WTC11 (cell line): ENCODE data around the gene SRC. TPM values are rescaled to one million over a fixed set of nuclear protein-coding genes. Genes with fewer than 3 reads are reported as not detected.
A peak's percentile ranks its signal among the peaks of the same experiment; 100 is the strongest.

Experiments
- ATAC-seq: fragments of 200-7000 bp; cut with Tn5 transposase; 2 replicates; pipeline ENCODE4 v1.10.0; 2021; ENCODE audit warnings: mild to moderate bottlenecking, moderate library complexity
- CTCF ChIA-PET: fragments of 300-600 bp; sonication (Branson Sonifier 250); formaldehyde crosslinking; loops from one replicate; lab custom pipeline; 2021; ENCODE audit warnings: antibody characterized with exemption; lab: Charles Lee
- POLR2A ChIA-PET: fragments of 350-600 bp; sonication (Branson Sonifier 250); formaldehyde crosslinking; loops from one replicate; lab custom pipeline; 2021; ENCODE audit warnings: antibody characterized with exemption; lab: Charles Lee
- DNase-seq: peaks from one replicate; pipeline ENCODE4 v3.0.0; 2021; ENCODE audit warnings: low spot score
- H3K27ac Mint-ChIP-seq: 2 replicates; pipeline ENCODE4 v1.8.0; 2021; ENCODE audit warnings: mixed read lengths
- H3K27me3 Mint-ChIP-seq: 2 replicates; pipeline ENCODE4 v1.8.0; 2021; ENCODE audit warnings: low read depth, mild to moderate bottlenecking, moderate library complexity, mixed read lengths
- H3K36me3 Mint-ChIP-seq: 2 replicates; pipeline ENCODE4 v1.8.0; 2021; ENCODE audit warnings: mixed read lengths
- H3K4me1 Mint-ChIP-seq: 2 replicates; pipeline ENCODE4 v1.8.0; 2022; ENCODE audit warnings: mixed read lengths
- H3K4me3 Mint-ChIP-seq: 2 replicates; pipeline ENCODE4 v1.8.0; 2021; ENCODE audit warnings: mild to moderate bottlenecking, moderate library complexity, mixed read lengths
- H3K9me3 Mint-ChIP-seq: 2 replicates; pipeline ENCODE4 v1.8.0; 2021; ENCODE audit warnings: mixed read lengths
- CREM ChIP-seq: sonication (generic); formaldehyde crosslinking; IDR thresholded peaks from 2 replicates; pipeline ENCODE4 v1.8.1; 2022; ENCODE audit warnings: mild to moderate bottlenecking, missing genetic modification reagents, moderate library complexity
- ELF4 ChIP-seq: sonication (generic); formaldehyde crosslinking; IDR thresholded peaks from 2 replicates; pipeline ENCODE4 v1.8.1; 2022; ENCODE audit warnings: low read depth, mild to moderate bottlenecking, moderate library complexity, missing genetic modification reagents
- ESRRA ChIP-seq: sonication (generic); formaldehyde crosslinking; IDR thresholded peaks from 2 replicates; pipeline ENCODE4 v1.8.1; 2022; ENCODE audit warnings: mild to moderate bottlenecking, missing genetic modification reagents, borderline replicate concordance
- FOXK1 ChIP-seq: sonication (generic); formaldehyde crosslinking; IDR thresholded peaks from 2 replicates; pipeline ENCODE4 v1.8.0; 2022; ENCODE audit warnings: mild to moderate bottlenecking, moderate library complexity, missing genetic modification reagents
- GABPB1 ChIP-seq: sonication (generic); formaldehyde crosslinking; IDR thresholded peaks from 2 replicates; pipeline ENCODE4 v1.8.1; 2023; ENCODE audit warnings: mild to moderate bottlenecking, missing genetic modification reagents
- GRHL2 ChIP-seq: fragments of 250-450 bp; sonication (Bioruptor Pico); IDR thresholded peaks from 2 replicates; pipeline ENCODE4 v1.8.0; 2022; ENCODE audit warnings: mild to moderate bottlenecking, moderate library complexity; ENCODE audit not compliant: insufficient replicate concordance, severe bottlenecking
- IRF2 ChIP-seq: sonication (generic); formaldehyde crosslinking; IDR thresholded peaks from 2 replicates; pipeline ENCODE4 v1.8.0; 2022; ENCODE audit warnings: low read depth, missing genetic modification reagents, borderline replicate concordance
- RELA ChIP-seq: sonication (generic); formaldehyde crosslinking; IDR thresholded peaks from 2 replicates; pipeline ENCODE4 v1.8.1; 2022; ENCODE audit warnings: missing genetic modification reagents, mild to moderate bottlenecking, borderline replicate concordance
- TEAD1 ChIP-seq: sonication (generic); formaldehyde crosslinking; IDR thresholded peaks from 2 replicates; pipeline ENCODE4 v1.8.0; 2022; ENCODE audit warnings: mild to moderate bottlenecking, missing genetic modification reagents
- TP53 ChIP-seq: sonication (generic); formaldehyde crosslinking; IDR thresholded peaks from 2 replicates; pipeline ENCODE4 v1.8.1; 2023; ENCODE audit warnings: mild to moderate bottlenecking, missing genetic modification reagents
- ZBTB21 ChIP-seq: sonication (generic); formaldehyde crosslinking; IDR thresholded peaks from 2 replicates; pipeline ENCODE4 v1.8.1; 2023; ENCODE audit warnings: mild to moderate bottlenecking, missing genetic modification reagents, borderline replicate concordance
- ZNF232 ChIP-seq: sonication (generic); formaldehyde crosslinking; IDR thresholded peaks from 2 replicates; pipeline ENCODE4 v1.8.0; 2022; ENCODE audit warnings: mild to moderate bottlenecking, missing genetic modification reagents
- total RNA-seq: library from RNA; stranded (reverse); gene quantifications from 3 replicates; pipeline ENCODE4 v1.2.3, GENCODE V29; 2021
- TF ChIP-seq, protein P1 (sequence below): sonication (generic); formaldehyde crosslinking; IDR thresholded peaks from 2 replicates; pipeline ENCODE4 v1.8.1; 2023; ENCODE audit warnings: mild to moderate bottlenecking, missing genetic modification reagents
- TF ChIP-seq, protein P2 (sequence below): sonication (generic); formaldehyde crosslinking; conservative IDR thresholded peaks from 2 replicates; pipeline ENCODE4 v1.8.1; 2023; ENCODE audit warnings: mild to moderate bottlenecking, low read depth, missing genetic modification reagents, moderate library complexity
- TF ChIP-seq, protein P3 (sequence below): sonication (generic); formaldehyde crosslinking; IDR thresholded peaks from 2 replicates; pipeline ENCODE4 v1.8.1; 2023; ENCODE audit warnings: mild to moderate bottlenecking, missing genetic modification reagents
- TF ChIP-seq, protein P4 (sequence below): fragments of 250-450 bp; sonication (Bioruptor Pico); IDR thresholded peaks from 2 replicates; pipeline ENCODE4 v1.9.0; 2021; ENCODE audit warnings: mild to moderate bottlenecking, borderline replicate concordance
- TF ChIP-seq, protein P5 (sequence below): fragments of 200-600 bp; IDR thresholded peaks from 2 replicates; pipeline ENCODE4 v1.8.0; 2022; ENCODE audit warnings: antibody characterized with exemption

SRC gene
- total RNA-seq, 1 experiment from 2014 or later: 33.3 TPM

DNA sequence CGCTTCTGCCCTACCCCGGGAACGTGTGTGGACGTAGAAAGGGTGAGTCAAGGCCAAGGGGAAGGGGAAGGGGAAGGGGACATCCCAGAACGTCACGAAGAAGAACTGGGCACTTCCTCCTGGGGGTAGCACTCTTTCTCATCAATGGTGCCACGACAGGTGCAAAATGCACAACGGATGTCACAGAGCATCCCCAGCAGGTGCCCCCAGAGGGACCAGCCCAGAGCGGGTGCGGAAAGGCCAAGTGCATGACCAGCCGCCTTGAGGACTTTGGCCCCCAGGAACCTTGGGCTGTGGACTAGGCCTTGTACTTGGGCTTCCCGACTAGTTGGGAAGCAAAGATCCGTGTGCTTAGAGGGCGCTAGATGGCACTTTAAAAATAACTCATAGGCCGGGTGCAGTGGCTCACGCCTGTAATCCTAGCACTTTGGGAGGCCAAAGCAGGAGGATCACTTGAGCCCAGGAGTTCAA is 12.1 kb upstream of the SRC start:
- Mint-ChIP-seq H3K9me3 (no peaks in the 10 kb centered on the region), H3K36me3 (no peaks in the 10 kb centered on the region), H3K27me3 (no peaks in the 10 kb centered on the region), H3K27ac (no peak overlapping the region), H3K4me1 (peaks cover 25% of the 10 kb centered on the region), H3K4me3 (no peak overlapping the region)
- no peak for ATAC-seq
- no peak for DNase-seq
- ChIA-PET CTCF (interaction anchor here (0.7 kb wide), 1 partner anchor 47 kb away, joined by 4 read pairs; no protein-coding TSS in a partner anchor), POLR2A (no interaction called here)
- TF ChIP-seq, protein P1, sequence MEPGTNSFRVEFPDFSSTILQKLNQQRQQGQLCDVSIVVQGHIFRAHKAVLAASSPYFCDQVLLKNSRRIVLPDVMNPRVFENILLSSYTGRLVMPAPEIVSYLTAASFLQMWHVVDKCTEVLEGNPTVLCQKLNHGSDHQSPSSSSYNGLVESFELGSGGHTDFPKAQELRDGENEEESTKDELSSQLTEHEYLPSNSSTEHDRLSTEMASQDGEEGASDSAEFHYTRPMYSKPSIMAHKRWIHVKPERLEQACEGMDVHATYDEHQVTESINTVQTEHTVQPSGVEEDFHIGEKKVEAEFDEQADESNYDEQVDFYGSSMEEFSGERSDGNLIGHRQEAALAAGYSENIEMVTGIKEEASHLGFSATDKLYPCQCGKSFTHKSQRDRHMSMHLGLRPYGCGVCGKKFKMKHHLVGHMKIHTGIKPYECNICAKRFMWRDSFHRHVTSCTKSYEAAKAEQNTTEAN (CRISPR knock-in tag): no peak
- no peak for TF ChIP-seq FOXK1
- no peak for TF ChIP-seq ZBTB21 (CRISPR knock-in tag)
- no peak for TF ChIP-seq TEAD1 (CRISPR knock-in tag)
- TF ChIP-seq GABPB1: 0 out of 2 replicates have a peak, but pooled peaks have one; percentile 37
- TF ChIP-seq, protein P2, sequence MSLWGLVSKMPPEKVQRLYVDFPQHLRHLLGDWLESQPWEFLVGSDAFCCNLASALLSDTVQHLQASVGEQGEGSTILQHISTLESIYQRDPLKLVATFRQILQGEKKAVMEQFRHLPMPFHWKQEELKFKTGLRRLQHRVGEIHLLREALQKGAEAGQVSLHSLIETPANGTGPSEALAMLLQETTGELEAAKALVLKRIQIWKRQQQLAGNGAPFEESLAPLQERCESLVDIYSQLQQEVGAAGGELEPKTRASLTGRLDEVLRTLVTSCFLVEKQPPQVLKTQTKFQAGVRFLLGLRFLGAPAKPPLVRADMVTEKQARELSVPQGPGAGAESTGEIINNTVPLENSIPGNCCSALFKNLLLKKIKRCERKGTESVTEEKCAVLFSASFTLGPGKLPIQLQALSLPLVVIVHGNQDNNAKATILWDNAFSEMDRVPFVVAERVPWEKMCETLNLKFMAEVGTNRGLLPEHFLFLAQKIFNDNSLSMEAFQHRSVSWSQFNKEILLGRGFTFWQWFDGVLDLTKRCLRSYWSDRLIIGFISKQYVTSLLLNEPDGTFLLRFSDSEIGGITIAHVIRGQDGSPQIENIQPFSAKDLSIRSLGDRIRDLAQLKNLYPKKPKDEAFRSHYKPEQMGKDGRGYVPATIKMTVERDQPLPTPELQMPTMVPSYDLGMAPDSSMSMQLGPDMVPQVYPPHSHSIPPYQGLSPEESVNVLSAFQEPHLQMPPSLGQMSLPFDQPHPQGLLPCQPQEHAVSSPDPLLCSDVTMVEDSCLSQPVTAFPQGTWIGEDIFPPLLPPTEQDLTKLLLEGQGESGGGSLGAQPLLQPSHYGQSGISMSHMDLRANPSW (CRISPR knock-in tag): no peak

DNA sequence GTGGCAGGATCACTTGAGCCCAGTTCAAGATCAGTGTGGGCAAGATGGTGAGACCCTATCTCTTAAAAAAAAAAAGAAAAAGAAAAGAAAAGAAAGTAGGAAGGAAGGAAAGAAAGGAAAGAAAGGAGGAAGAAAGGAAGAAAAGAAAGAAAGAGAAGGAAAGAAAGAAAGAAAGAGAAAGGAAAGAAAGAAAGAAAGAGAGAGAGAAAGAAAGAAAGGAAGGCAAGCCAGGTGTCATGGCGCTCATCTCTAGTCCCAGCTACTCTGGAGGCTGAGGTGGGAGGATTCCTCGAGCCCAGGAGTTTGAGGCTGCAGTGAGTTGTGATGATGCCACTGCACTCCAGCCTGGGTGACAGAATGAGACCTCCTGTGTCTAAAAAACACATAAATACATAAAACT is 11.5 kb upstream of the SRC start:
- ChIA-PET CTCF (interaction anchor here (0.6 to 0.7 kb wide), 2 partner anchors 48 to 450 kb away, joined by 4 to 5 read pairs; no protein-coding TSS in a partner anchor), POLR2A (interaction anchor here (1.0 kb wide), 1 partner anchor 11 kb away, joined by 3 read pairs; the partner anchor contains the start of gene SRC)
- Mint-ChIP-seq H3K9me3 (no peaks in the 10 kb centered on the region), H3K4me1 (peaks cover 24% of the 10 kb centered on the region), H3K27me3 (no peaks in the 10 kb centered on the region), H3K4me3 (no peak overlapping the region), H3K27ac (no peak overlapping the region), H3K36me3 (no peaks in the 10 kb centered on the region)
- TF ChIP-seq CREM (CRISPR knock-in tag): no peak
- TF ChIP-seq IRF2: no peak
- TF ChIP-seq, protein P3, sequence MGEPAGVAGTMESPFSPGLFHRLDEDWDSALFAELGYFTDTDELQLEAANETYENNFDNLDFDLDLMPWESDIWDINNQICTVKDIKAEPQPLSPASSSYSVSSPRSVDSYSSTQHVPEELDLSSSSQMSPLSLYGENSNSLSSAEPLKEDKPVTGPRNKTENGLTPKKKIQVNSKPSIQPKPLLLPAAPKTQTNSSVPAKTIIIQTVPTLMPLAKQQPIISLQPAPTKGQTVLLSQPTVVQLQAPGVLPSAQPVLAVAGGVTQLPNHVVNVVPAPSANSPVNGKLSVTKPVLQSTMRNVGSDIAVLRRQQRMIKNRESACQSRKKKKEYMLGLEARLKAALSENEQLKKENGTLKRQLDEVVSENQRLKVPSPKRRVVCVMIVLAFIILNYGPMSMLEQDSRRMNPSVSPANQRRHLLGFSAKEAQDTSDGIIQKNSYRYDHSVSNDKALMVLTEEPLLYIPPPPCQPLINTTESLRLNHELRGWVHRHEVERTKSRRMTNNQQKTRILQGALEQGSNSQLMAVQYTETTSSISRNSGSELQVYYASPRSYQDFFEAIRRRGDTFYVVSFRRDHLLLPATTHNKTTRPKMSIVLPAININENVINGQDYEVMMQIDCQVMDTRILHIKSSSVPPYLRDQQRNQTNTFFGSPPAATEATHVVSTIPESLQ (CRISPR knock-in tag): no peak
- no peak for TF ChIP-seq GRHL2 (CRISPR knock-in tag)
- TF ChIP-seq ZNF232: no peak
- no peak for TF ChIP-seq ESRRA (CRISPR knock-in tag)
- no peak for TF ChIP-seq TP53 (CRISPR knock-in tag)
- no peak for TF ChIP-seq ELF4
- TF ChIP-seq, protein P4, sequence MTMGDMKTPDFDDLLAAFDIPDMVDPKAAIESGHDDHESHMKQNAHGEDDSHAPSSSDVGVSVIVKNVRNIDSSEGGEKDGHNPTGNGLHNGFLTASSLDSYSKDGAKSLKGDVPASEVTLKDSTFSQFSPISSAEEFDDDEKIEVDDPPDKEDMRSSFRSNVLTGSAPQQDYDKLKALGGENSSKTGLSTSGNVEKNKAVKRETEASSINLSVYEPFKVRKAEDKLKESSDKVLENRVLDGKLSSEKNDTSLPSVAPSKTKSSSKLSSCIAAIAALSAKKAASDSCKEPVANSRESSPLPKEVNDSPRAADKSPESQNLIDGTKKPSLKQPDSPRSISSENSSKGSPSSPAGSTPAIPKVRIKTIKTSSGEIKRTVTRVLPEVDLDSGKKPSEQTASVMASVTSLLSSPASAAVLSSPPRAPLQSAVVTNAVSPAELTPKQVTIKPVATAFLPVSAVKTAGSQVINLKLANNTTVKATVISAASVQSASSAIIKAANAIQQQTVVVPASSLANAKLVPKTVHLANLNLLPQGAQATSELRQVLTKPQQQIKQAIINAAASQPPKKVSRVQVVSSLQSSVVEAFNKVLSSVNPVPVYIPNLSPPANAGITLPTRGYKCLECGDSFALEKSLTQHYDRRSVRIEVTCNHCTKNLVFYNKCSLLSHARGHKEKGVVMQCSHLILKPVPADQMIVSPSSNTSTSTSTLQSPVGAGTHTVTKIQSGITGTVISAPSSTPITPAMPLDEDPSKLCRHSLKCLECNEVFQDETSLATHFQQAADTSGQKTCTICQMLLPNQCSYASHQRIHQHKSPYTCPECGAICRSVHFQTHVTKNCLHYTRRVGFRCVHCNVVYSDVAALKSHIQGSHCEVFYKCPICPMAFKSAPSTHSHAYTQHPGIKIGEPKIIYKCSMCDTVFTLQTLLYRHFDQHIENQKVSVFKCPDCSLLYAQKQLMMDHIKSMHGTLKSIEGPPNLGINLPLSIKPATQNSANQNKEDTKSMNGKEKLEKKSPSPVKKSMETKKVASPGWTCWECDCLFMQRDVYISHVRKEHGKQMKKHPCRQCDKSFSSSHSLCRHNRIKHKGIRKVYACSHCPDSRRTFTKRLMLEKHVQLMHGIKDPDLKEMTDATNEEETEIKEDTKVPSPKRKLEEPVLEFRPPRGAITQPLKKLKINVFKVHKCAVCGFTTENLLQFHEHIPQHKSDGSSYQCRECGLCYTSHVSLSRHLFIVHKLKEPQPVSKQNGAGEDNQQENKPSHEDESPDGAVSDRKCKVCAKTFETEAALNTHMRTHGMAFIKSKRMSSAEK (CRISPR knock-in tag): no peak
- TF ChIP-seq, protein P5, sequence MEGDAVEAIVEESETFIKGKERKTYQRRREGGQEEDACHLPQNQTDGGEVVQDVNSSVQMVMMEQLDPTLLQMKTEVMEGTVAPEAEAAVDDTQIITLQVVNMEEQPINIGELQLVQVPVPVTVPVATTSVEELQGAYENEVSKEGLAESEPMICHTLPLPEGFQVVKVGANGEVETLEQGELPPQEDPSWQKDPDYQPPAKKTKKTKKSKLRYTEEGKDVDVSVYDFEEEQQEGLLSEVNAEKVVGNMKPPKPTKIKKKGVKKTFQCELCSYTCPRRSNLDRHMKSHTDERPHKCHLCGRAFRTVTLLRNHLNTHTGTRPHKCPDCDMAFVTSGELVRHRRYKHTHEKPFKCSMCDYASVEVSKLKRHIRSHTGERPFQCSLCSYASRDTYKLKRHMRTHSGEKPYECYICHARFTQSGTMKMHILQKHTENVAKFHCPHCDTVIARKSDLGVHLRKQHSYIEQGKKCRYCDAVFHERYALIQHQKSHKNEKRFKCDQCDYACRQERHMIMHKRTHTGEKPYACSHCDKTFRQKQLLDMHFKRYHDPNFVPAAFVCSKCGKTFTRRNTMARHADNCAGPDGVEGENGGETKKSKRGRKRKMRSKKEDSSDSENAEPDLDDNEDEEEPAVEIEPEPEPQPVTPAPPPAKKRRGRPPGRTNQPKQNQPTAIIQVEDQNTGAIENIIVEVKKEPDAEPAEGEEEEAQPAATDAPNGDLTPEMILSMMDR: no peak
- no peak for TF ChIP-seq RELA (CRISPR knock-in tag)
- DNase-seq: no peak
- no peak for ATAC-seq
